Measurements from ENCODE around the gene COG7.
A peak's percentile ranks its signal among the peaks of the same experiment; 100 is the strongest.

- TF ChIP-seq FOS (IDR thresholded peaks at IDR 0.05; ENCODE audit: borderline replicate concordance, insufficient read depth, low read length) = no peak
- no peak for TF ChIP-seq POLR2A (IDR thresholded peaks at IDR 0.05; ENCODE audit: low read depth, low read length)
- TF ChIP-seq CTCF (IDR thresholded peaks at IDR 0.05; ENCODE audit: extremely low read depth in 1 of 2, insufficient read depth in 1 of 2, low read depth in 1 of 2, low read length in 2 of 2) = peak; percentile 89 to 96
- no peak for TF ChIP-seq POLR2AphosphoS5 (IDR thresholded peaks at IDR 0.05; ENCODE audit: insufficient read depth, low read depth, low read length)
These were observed 17.5 kb downstream of the COG7 start for GRCh38 chr16:23435500-23435899.
